HL-60 (cell line): ENCODE data around the gene ADM.

Experiments
- DNase-seq, 2 experiments: peaks; one replicate each; pipeline ENCODE4 v3.0.0-alpha.2; 2010 to 2020; ENCODE audit warnings: low read depth in 1 of 2, low spot score in 1 of 2
- H3K27ac ChIP-seq: fragments of 250-450 bp; sonication (Bioruptor Pico); replicated peaks from 2 replicates; pipeline ENCODE4 v1.5.1; 2020; ENCODE audit warnings: mild to moderate bottlenecking, moderate library complexity
- H3K27me3 ChIP-seq: fragments of 250-450 bp; sonication (Bioruptor Pico); 2 replicates; pipeline ENCODE4 v1.5.1; 2021; ENCODE audit warnings: mild to moderate bottlenecking, moderate library complexity; ENCODE audit not compliant: insufficient read depth, poor library complexity, severe bottlenecking
- H3K4me3 ChIP-seq: replicated peaks from 2 replicates; pipeline ENCODE4 v1.5.1; 2011; ENCODE audit warnings: mild to moderate bottlenecking, control low read depth, low read length; ENCODE audit not compliant: insufficient read depth
- GABPA ChIP-seq: IDR thresholded peaks from 2 replicates; pipeline ENCODE4 v1.6.1; 2012; ENCODE audit warnings: low read depth
- POLR2AphosphoS5 ChIP-seq: IDR thresholded peaks from 2 replicates; pipeline ENCODE4 v1.6.1; 2012; ENCODE audit warnings: low read depth
- SPI1 ChIP-seq: IDR thresholded peaks from 2 replicates; pipeline ENCODE4 v1.6.1; 2012; ENCODE audit warnings: low read depth, mild to moderate bottlenecking, borderline replicate concordance
- TF ChIP-seq, protein P1 (sequence below): IDR thresholded peaks from 2 replicates; pipeline ENCODE4 v1.6.1; 2012; ENCODE audit warnings: low read depth; ENCODE audit not compliant: insufficient replicate concordance
- TF ChIP-seq, protein P2 (sequence below): IDR thresholded peaks from one replicate; pipeline ENCODE4 v1.5.1; 2011; ENCODE audit warnings: low read length, control low read depth, inconsistent platforms; ENCODE audit not compliant: insufficient read depth

Gene ADM

DNA sequence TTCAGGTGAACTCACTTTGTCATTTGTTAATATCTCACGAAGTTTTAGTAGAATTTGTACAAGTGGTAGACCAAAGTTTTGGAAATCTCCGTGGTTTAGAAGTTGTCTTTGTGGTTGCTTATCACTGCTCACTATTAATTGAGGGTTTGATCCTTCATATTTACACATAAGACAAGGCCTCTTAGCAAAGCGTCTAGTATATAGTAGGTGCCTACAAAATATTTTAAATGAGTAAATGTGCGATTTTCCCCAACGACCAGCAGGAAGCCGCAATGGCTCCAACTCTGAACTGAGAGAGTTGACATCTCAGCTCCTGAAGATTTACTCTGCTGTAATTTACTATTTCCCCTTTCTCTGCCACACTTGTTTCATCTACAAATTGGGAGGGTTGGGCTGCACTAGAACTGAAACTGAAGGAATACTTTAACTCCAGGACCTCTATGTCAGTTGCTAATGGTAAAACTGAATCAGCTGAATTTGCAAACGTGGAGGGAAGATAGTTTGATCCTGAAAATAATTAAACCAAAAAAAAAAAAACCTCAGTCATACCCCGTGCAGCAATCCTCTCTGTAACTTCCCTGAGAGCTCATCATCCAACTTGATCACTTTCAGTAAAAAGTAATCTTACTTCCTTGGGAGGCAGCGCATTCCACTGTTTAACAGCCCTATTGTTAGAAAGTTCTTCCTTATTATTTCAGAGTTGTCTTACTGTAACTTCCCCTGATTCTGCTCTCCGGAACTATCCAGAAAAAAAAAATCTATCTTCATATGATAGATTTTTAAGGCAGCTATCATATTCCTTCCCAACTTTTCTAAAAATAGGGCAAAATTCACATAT is 9.6 kb upstream of the ADM start:
- TF ChIP-seq, protein P1, sequence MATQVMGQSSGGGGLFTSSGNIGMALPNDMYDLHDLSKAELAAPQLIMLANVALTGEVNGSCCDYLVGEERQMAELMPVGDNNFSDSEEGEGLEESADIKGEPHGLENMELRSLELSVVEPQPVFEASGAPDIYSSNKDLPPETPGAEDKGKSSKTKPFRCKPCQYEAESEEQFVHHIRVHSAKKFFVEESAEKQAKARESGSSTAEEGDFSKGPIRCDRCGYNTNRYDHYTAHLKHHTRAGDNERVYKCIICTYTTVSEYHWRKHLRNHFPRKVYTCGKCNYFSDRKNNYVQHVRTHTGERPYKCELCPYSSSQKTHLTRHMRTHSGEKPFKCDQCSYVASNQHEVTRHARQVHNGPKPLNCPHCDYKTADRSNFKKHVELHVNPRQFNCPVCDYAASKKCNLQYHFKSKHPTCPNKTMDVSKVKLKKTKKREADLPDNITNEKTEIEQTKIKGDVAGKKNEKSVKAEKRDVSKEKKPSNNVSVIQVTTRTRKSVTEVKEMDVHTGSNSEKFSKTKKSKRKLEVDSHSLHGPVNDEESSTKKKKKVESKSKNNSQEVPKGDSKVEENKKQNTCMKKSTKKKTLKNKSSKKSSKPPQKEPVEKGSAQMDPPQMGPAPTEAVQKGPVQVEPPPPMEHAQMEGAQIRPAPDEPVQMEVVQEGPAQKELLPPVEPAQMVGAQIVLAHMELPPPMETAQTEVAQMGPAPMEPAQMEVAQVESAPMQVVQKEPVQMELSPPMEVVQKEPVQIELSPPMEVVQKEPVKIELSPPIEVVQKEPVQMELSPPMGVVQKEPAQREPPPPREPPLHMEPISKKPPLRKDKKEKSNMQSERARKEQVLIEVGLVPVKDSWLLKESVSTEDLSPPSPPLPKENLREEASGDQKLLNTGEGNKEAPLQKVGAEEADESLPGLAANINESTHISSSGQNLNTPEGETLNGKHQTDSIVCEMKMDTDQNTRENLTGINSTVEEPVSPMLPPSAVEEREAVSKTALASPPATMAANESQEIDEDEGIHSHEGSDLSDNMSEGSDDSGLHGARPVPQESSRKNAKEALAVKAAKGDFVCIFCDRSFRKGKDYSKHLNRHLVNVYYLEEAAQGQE, result no peak
- no peak for TF ChIP-seq GABPA
- no peak for TF ChIP-seq SPI1
- TF ChIP-seq, protein P2, sequence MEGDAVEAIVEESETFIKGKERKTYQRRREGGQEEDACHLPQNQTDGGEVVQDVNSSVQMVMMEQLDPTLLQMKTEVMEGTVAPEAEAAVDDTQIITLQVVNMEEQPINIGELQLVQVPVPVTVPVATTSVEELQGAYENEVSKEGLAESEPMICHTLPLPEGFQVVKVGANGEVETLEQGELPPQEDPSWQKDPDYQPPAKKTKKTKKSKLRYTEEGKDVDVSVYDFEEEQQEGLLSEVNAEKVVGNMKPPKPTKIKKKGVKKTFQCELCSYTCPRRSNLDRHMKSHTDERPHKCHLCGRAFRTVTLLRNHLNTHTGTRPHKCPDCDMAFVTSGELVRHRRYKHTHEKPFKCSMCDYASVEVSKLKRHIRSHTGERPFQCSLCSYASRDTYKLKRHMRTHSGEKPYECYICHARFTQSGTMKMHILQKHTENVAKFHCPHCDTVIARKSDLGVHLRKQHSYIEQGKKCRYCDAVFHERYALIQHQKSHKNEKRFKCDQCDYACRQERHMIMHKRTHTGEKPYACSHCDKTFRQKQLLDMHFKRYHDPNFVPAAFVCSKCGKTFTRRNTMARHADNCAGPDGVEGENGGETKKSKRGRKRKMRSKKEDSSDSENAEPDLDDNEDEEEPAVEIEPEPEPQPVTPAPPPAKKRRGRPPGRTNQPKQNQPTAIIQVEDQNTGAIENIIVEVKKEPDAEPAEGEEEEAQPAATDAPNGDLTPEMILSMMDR, result no peak
- TF ChIP-seq POLR2AphosphoS5, result no peak
- H3K27me3 ChIP-seq, result no peaks in the 10 kb centered on the region
- peak in 1 of 2 experiments; percentile 27 for DNase-seq
- H3K4me3 ChIP-seq, result peak overlapping the region; percentile 90
- H3K27ac ChIP-seq, result no peak overlapping the region

DNA sequence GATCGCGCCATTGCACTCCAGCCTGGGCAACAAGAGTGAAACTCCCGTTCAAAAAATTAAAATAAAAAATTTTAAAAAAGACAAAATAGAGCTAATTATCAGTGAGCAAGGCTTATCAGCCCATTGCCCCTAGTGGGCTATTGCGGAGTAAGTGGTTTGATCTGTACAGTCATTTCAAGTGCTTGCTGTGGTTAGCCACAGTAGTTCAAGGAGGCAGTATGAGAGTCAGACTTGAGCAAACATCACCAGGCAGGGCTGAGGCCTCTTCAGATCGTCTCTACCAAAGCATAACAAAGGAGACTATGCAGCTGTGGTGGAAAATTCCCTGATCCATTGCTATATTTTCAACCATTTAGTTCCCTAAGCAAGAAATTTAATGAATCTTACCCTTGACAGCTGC is 6.5 kb upstream of the ADM start:
- no peaks in the 10 kb centered on the region for H3K27me3 ChIP-seq
- TF ChIP-seq, protein P2, result no peak
- TF ChIP-seq POLR2AphosphoS5, result peak; percentile 77
- no peak overlapping the region for H3K4me3 ChIP-seq
- no peak overlapping the region for H3K27ac ChIP-seq
- DNase-seq, result peak; percentile 27 to 65

DNA sequence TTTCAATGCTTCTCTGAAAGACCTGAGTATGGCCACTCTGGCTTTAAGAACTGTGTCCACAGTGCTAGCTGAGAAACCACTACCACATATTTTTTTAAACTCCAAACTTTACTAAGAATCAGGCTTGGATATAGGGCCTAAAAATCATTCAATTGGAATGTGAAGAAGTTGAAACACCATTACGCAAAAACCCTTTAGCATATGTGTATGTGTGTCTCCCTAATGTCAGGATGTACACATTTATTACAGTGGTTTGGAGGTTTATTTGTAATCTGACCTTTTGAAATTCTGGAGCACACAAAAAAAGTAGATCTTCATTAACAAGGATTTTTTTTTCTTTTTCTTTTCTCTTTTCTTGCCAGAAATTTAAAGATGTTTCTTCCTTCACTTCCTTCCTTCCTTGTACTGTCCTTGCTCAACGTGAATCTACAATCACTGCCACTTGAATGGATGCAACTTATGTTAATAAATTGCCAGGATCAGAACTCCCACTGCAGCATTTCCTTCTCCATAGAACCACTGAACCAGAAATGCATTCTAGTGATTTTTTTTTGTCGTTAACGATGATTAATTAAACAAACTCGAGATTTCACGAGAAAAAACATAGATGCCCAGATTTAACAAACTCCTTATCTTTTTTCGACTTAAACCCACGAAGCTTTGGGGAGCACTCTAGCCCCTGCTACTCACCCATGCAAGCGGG is 3.1 kb upstream of the ADM start:
- Histone ChIP-seq H3K27me3 (no peaks in the 10 kb centered on the region), H3K4me3 (no peak overlapping the region), H3K27ac (no peak overlapping the region)
- no peak for DNase-seq
- TF ChIP-seq POLR2AphosphoS5, result no peak
- no peak for TF ChIP-seq SPI1

DNA sequence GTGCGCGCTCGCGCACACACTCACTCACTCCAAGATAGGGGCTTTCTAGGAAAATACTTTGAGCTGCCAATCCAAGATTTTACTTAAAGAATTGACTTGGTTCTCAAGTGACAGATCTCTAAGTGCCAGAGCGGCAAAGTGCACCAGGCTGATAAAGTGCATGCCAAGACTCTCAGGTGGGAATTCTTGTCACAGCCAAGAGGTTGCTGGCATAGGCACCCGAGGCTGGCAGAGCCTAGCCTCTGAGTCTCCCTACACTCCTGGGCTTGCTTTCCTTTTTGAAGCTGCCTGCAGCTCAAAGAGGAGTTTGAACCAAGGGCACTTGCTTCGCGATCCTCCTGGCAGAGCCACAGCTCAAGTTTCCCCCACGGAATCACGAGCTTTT is 2.5 kb upstream of the ADM start:
- peak overlapping the region; percentile 66 for H3K27ac ChIP-seq
- DNase-seq, result no peak
- TF ChIP-seq SPI1 (no peak), POLR2AphosphoS5 (no peak), GABPA (no peak)
- TF ChIP-seq, protein P1, result no peak
- TF ChIP-seq, protein P2, result no peak
- no peaks in the 10 kb centered on the region for H3K27me3 ChIP-seq
- peak overlapping the region; percentile 56 for H3K4me3 ChIP-seq
